Neural cell (in vitro differentiated cells): ENCODE measurements around the gene AFF2. TPM values are rescaled to one million over a fixed set of nuclear protein-coding genes. Genes with fewer than 3 reads are reported as not detected.

ENCODE experiments used
- H2AFZ ChIP-seq: fragments of 200-600, 300-800 bp; sonication (generic), shearing (Covaris generic); 2 replicates; pipeline ENCODE4 v1.6.0; 2014; ENCODE audit warnings: low read depth, mild to moderate bottlenecking, antibody characterized with exemption, low read length, moderate library complexity
- H3F3A ChIP-seq: fragments of 200-600 bp; shearing (Covaris generic); 2 replicates; pipeline ENCODE4 v1.6.1; 2016; ENCODE audit warnings: mild to moderate bottlenecking, moderate library complexity, mixed read lengths, antibody characterized with exemption, low read length; ENCODE audit not compliant: insufficient read depth, poor library complexity, severe bottlenecking
- H3K27ac ChIP-seq: fragments of 200-600, 300-800 bp; sonication (generic), shearing (Covaris generic); 2 replicates; pipeline ENCODE4 v1.5.1; 2014; ENCODE audit warnings: mild to moderate bottlenecking, low read length, moderate library complexity
- H3K27me3 ChIP-seq: fragments of 300-800, 200-600 bp; sonication (generic), shearing (Covaris generic); 2 replicates; pipeline ENCODE4 v1.6.0; 2014; ENCODE audit warnings: mild to moderate bottlenecking, low read depth, low read length, moderate library complexity; ENCODE audit not compliant: insufficient read depth
- H3K36me3 ChIP-seq: fragments of 300-800, 200-600 bp; sonication (generic), shearing (Covaris generic); 2 replicates; pipeline ENCODE4 v1.5.1; 2014; ENCODE audit warnings: mild to moderate bottlenecking, antibody characterized with exemption, low read length, moderate library complexity; ENCODE audit not compliant: insufficient read depth
- H3K4me2 ChIP-seq: fragments of 300-800, 200-600 bp; sonication (generic), shearing (Covaris generic); 2 replicates; pipeline ENCODE4 v1.6.0; 2014; ENCODE audit warnings: mild to moderate bottlenecking, low read length
- H3K4me3 ChIP-seq: fragments of 300-800, 200-600 bp; sonication (generic), shearing (Covaris generic); 2 replicates; pipeline ENCODE4 v1.5.1; 2014; ENCODE audit warnings: mild to moderate bottlenecking, low read length, moderate library complexity
- H3K79me2 ChIP-seq: fragments of 200-600 bp; shearing (Covaris generic); replicated peaks from 2 replicates; pipeline ENCODE4 v1.6.0; 2014; ENCODE audit warnings: mild to moderate bottlenecking, low read length, moderate library complexity; ENCODE audit not compliant: insufficient read depth
- H3K9ac ChIP-seq: fragments of 300-800, 200-600 bp; sonication (generic), shearing (Covaris generic); 2 replicates; pipeline ENCODE4 v1.6.1; 2016; ENCODE audit warnings: mild to moderate bottlenecking, low read length, mixed read lengths
- H3K9me2 ChIP-seq: fragments of 200-600 bp; shearing (Covaris generic); 2 replicates; pipeline ENCODE4 v1.6.1; 2016; ENCODE audit warnings: mild to moderate bottlenecking, low read length, mixed read lengths; ENCODE audit not compliant: insufficient read depth
- H3K9me3 ChIP-seq: fragments of 200-600, 300-800 bp; sonication (generic), shearing (Covaris generic); 2 replicates; pipeline ENCODE4 v1.6.1; 2016; ENCODE audit warnings: mild to moderate bottlenecking, mixed run types, low read length, moderate library complexity, mixed read lengths
- H4K20me1 ChIP-seq: fragments of 200-600 bp; shearing (Covaris generic); 2 replicates; pipeline ENCODE4 v1.6.1; 2016; ENCODE audit warnings: mild to moderate bottlenecking, mixed run types; ENCODE audit not compliant: insufficient read depth
- CTCF ChIP-seq: fragments of 450-650 bp; IDR thresholded peaks from 2 replicates; pipeline ENCODE4 v1.5.1; 2014; ENCODE audit warnings: antibody characterized with exemption, mild to moderate bottlenecking, moderate library complexity; ENCODE audit not compliant: poor library complexity, severe bottlenecking
- EP300 ChIP-seq: fragments of 450-650 bp; conservative IDR thresholded peaks from 2 replicates; pipeline ENCODE4 v1.6.1; 2014; ENCODE audit warnings: antibody characterized with exemption, mild to moderate bottlenecking, moderate library complexity; ENCODE audit not compliant: poor library complexity, severe bottlenecking
- EZH2 ChIP-seq: fragments of 200-600, 300-800 bp; shearing (Covaris generic), sonication (generic); IDR thresholded peaks from 2 replicates; pipeline ENCODE4 v1.6.1; 2014; ENCODE audit warnings: antibody characterized with exemption, low read length, borderline replicate concordance, mild to moderate bottlenecking; ENCODE audit not compliant: insufficient read depth, poor library complexity, severe bottlenecking
- MXI1 ChIP-seq: fragments of 450-650 bp; conservative IDR thresholded peaks from 2 replicates; pipeline ENCODE4 v1.6.1; 2014; ENCODE audit warnings: antibody characterized with exemption, mild to moderate bottlenecking; ENCODE audit not compliant: poor library complexity, severe bottlenecking
- POLR2AphosphoS5 ChIP-seq: IDR thresholded peaks from 2 replicates; pipeline ENCODE4 v1.6.1; 2012
- RAD21 ChIP-seq: fragments of 450-650 bp; conservative IDR thresholded peaks from 2 replicates; pipeline ENCODE4 v1.6.1; 2014; ENCODE audit warnings: antibody characterized with exemption, mild to moderate bottlenecking, moderate library complexity
- REST ChIP-seq: IDR thresholded peaks from 2 replicates; pipeline ENCODE4 v1.6.1; 2012; ENCODE audit warnings: borderline replicate concordance
- SMC3 ChIP-seq: fragments of 450-650 bp; conservative IDR thresholded peaks from 2 replicates; pipeline ENCODE4 v1.6.1; 2014; ENCODE audit warnings: antibody characterized with exemption, mild to moderate bottlenecking, moderate library complexity; ENCODE audit not compliant: poor library complexity
- TAF1 ChIP-seq: IDR thresholded peaks from 2 replicates; pipeline ENCODE4 v1.6.1; 2012; ENCODE audit warnings: low read depth
- polyA plus RNA-seq: library from polyadenylated mRNA; depleted of rRNA; stranded (reverse); fragments of >200 nt; gene quantifications from 2 replicates; pipeline ENCODE4 v1.2.3, GENCODE V29; 2014

The AFF2 gene
- polyA plus RNA-seq, 1 donor from 2014 or later: 10.5 TPM

- H3K27me3 ChIP-seq: no peaks in the 10 kb centered on the region
- H2AFZ ChIP-seq: no peak overlapping the region
- H3K9me2 ChIP-seq: no peaks in the 10 kb centered on the region
- H3K4me2 ChIP-seq: no peak overlapping the region
- no peaks in the 10 kb centered on the region for H3K79me2 ChIP-seq
- TF ChIP-seq TAF1: no peak
- no peak for TF ChIP-seq CTCF
- TF ChIP-seq EZH2: no peak
- TF ChIP-seq RAD21: no peak
- TF ChIP-seq POLR2AphosphoS5: no peak
- TF ChIP-seq REST: no peak
- TF ChIP-seq MXI1: no peak
- no peak for TF ChIP-seq SMC3
- no peak for TF ChIP-seq EP300
- no peak overlapping the region for H3K4me3 ChIP-seq
- no peak overlapping the region for H3K27ac ChIP-seq
- no peaks in the 10 kb centered on the region for H3K36me3 ChIP-seq
- H3K9me3 ChIP-seq: no peaks in the 10 kb centered on the region
- H3F3A ChIP-seq: no peaks in the 10 kb centered on the region
- no peak overlapping the region for H3K9ac ChIP-seq
- no peaks in the 10 kb centered on the region for H4K20me1 ChIP-seq
Measured at GRCh38 chrX:148580016-148580415, 79.6 kb downstream of the AFF2 start.

- no peak overlapping the region for H3K4me3 ChIP-seq
- H3F3A ChIP-seq: no peaks in the 10 kb centered on the region
- no peaks in the 10 kb centered on the region for H3K9me2 ChIP-seq
- no peaks in the 10 kb centered on the region for H3K36me3 ChIP-seq
- H3K27ac ChIP-seq: no peak overlapping the region
- H2AFZ ChIP-seq: no peak overlapping the region
- H3K79me2 ChIP-seq: no peaks in the 10 kb centered on the region
- no peak overlapping the region for H3K9ac ChIP-seq
- H3K9me3 ChIP-seq: no peaks in the 10 kb centered on the region
- H3K27me3 ChIP-seq: no peaks in the 10 kb centered on the region
- TF ChIP-seq EP300: no peak
- no peak for TF ChIP-seq REST
- TF ChIP-seq EZH2: no peak
- TF ChIP-seq POLR2AphosphoS5: no peak
- TF ChIP-seq TAF1: no peak
- no peak overlapping the region for H3K4me2 ChIP-seq
- no peaks in the 10 kb centered on the region for H4K20me1 ChIP-seq
Measured at GRCh38 chrX:148582353-148582752, 81.9 kb downstream of the AFF2 start.
